CD4-positive, alpha-beta T cell treated with Interleukin-17A for 4 hours (primary cell): ENCODE results near the gene APOBEC3H.

Experiments used
- DNase-seq: peaks from one replicate; pipeline ENCODE4 v3.0.0-alpha.2; 2020; ENCODE audit warnings: mixed read lengths

The APOBEC3H gene

DNA sequence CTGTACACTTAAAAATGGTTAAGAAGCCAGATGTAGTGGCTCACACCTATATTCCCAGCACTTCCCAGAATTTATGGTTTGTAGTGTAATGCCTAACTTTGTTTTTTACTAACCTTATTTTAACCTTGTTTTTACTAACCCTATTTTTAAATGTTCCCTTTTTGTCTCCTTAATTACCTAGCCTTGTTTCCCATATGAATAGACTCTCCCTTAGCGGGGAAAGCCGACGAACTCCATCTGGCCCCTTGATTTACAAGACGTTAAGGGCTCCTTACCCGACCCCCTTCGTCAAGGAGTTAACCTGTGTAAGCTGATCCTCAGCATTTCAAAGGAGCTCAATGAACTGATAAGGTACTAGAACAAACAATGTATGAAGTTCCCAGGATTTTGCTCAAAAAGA is 17.1 kb downstream of the APOBEC3H start:
- DNase-seq = no peak

GRCh38 chr22:39115570-39115969 is 18.5 kb downstream of the APOBEC3H start:
- DNase-seq = no peak

DNA sequence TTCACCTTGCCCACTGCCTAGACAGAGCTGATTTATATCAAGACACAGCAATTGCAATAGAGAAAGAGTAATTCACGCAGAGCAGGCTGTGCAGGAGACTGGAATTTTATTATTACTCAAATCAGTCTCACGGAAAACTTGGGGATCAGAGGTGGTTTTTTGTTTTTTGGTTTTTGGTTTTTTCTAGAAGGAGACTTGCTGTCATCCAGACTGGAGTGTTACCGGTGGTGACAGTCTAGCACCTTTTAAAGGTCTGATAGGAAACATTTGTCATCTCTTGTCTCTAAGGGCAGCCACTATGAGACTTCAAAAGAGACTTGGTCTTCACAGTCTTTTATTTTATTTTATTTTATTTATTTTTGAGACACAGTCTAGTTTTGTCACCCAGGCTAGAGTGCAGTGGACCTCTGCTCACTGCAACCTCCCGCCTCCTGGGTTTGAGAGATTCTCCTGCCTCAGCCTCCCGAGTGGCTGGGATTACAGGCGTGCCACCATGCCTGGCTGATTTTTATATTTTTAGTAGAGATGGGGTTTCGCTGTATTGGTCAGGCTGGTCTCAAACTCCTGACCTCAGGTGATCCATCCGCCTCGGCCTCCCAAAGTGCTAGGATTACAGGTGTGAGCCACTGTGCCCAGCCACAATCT is 19.1 kb downstream of the APOBEC3H start:
- DNase-seq = no peak

DNA sequence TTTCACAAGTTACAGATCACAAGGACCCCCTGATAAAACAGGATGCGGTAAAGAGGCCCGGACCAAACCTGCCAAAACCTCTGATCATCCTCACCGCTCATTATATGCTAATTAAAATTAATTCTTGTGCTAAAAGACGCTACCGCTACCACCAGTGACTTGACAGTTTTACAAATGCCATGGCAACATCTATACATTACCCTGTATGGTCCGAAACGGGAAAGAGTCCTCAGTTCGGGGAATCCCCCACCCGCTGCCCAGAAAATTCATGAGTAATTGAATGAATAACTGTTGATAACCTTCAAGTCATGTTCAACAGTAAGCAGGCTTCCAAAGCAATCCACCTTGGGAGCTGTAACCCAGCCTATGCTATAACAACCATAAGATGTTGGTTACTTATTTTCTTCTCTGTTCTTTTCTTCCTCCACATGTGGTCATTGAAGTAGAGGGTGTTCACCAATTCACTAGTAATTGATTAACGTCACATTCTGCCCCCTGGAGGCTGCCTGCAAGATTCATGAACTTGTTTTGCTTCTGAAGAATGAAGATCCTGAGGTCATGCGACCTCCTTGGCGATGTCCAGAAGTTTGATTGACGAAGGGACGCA is 20.6 kb downstream of the APOBEC3H start:
- peak; percentile 85 for DNase-seq

GRCh38 chr22:39120983-39121382 is 23.9 kb downstream of the APOBEC3H start:
- no peak for DNase-seq

DNA sequence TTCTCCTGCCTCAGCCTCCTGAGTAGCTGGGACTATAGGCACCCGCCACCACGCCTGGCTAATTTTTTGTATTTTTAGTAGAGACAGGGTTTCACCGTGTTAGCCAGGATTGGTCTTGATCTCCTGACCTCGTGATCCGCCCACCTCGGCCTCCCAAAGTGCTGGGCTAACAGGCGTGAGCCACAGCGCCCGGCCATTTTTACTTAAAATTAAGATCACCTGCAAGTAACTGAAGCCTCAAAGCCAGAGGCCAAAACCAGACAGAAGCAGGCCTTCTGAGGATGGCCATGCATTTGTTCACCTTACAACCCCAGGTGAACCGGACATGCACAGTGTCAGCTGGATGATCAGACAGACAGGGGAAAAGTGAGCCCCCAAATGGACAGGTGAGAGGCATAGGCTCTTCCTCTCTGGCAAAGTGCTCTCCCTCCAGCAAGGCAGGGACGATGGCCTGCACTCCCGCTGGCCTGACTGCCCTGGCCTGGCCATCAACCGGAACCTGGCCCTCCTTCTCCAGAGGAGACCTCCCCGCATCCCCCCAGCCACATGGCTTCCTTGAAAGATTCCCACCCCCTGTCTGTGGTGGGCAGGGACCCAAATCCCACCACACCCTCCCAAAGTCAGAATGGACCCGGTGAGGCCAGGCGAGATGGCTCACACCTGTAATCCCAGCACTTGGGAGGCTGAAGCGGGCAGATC is 25.9 kb downstream of the APOBEC3H start:
- DNase-seq = no peak

- no peak for DNase-seq
These were observed 26.9 kb downstream of the APOBEC3H start for GRCh38 chr22:39123751-39124581.

- DNase-seq = no peak
These were observed 28.6 kb downstream of the APOBEC3H start for GRCh38 chr22:39125622-39126021.

- DNase-seq = no peak
These were observed 31.5 kb downstream of the APOBEC3H start for GRCh38 chr22:39128508-39128907.

- DNase-seq = no peak
These were observed 32.0 kb downstream of the APOBEC3H start for GRCh38 chr22:39129081-39129480.

- DNase-seq = no peak
These were observed 32.7 kb downstream of the APOBEC3H start for GRCh38 chr22:39129746-39130145.

- no peak for DNase-seq
These were observed 33.2 kb downstream of the APOBEC3H start for GRCh38 chr22:39130152-39130704.

GRCh38 chr22:39130892-39131855 is 34.1 kb downstream of the APOBEC3H start:
- DNase-seq = no peak

DNA sequence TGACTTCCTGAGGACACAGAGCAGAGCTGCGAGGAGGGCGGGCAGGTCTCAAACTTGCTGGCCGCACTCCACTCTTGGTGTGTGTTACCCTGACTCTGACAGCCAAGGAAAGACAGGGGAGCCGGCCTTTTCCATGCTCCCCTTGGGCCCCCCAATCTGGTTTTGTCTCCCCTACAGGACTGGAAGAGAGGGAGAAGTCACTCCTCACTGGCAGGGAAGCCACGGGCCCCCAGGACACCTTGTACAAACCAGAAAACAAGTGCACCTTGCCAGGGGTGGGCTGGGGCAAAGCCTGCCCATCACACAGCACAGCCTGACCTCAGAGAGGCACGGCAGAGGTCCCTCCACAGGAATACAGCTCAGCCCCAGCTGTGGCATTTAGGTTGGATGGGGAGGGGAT is 35.2 kb downstream of the APOBEC3H start:
- no peak for DNase-seq

GRCh38 chr22:39132871-39133524 is 36.0 kb downstream of the APOBEC3H start:
- no peak for DNase-seq

GRCh38 chr22:39133871-39134270 is 36.8 kb downstream of the APOBEC3H start:
- no peak for DNase-seq

DNA sequence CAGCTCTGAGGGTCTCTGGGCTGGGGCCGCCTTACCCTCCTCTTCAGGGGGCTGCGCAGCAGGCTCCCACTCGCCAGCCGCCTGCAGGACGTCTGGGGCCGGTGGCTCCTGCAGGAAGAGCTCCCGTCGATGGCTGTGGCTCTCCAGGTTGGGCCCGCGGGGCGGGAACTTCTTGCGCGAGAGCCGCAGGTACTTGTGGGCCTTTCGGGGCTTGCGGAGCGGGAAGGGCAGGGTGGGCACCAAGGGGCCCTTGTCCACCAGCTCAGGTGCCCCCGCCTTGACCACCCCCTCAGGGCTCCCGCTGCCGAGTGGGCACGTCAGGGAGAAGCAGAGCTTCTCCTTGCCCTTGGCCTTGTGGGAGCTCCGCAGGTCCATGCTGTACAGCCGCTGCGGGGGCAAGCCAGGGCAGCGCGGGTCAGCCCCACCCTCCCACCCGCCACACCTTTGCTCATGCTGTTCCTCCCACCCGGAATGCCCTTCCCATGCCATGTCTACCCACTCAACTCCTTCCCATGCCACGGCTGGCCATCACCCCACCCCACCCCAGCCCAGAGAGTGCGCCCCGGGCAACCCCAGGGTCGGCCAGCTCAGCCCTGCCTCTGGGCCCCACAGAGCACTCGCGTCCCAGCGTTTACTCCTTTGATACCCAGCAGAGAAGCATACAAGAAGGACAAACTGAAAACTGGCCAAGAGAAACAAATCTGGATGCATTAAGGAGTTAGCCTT is 37.5 kb downstream of the APOBEC3H start:
- DNase-seq = no peak

DNA sequence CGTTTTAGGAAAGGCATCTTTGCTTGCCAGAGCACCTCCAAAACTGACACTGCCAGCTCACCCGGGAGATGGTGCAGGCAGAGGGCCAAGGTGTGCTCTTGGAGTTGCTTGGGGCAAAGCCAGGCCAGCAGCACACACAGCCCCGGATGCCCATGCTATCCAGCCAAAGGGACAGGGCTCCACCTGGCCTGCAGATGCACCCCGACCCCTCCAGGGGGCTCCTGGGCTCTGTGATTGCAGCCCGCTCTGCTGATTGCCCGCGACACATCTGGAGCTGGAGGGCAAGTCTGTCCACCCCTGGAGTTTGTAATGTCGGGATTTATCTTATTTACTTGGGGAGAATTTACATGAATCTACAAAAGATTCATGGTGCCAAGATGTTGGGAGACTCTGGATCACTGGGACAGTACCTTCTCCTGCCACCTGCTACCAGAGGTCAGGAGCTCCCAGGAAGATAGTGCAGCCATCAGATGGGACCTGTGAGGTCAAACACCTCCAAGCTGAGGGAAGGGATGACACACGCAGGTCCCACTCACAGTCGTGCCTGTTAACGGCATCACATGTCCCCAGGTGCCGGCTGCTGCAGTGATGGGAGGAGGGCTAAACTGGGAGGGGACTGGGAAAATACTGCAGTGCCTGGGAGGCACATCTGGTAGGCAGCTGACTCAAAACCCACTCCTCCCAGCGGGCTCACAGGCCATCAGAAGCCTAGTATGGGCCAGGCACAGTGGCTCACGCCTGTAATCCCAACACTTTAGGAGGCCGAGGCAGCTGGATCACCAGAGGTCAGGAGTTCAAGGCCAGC is 38.2 kb downstream of the APOBEC3H start:
- DNase-seq = peak; percentile 64

DNA sequence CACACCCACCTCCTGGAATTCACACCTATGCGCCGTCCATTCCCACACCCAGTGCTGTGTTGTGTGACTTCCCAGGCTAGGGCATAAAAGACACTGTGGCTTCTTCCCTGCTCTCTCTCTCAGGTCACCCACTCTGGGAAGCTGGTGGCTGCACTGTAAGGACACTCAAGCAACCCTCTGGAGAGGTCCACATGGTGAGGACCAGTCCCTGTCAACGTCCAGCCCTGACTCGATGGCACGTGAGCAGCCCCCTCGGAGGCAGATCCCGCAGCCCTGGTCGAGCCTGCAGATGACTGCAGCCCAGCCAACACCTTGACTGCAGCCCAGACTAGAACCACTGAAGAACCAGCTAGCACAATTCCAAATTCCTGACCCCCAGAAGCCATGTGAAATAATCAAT is 39.3 kb downstream of the APOBEC3H start:
- DNase-seq = no peak
